ENCODE data around the gene CD19.

GRCh38 chr16:28964072-28964471 is 32.3 kb downstream of the CD19 start:
- no peak for TF ChIP-seq CTCF (conservative IDR thresholded peaks at IDR 0.05 in 1 of 2, IDR thresholded peaks at IDR 0.05 in 1 of 2; ENCODE audit: extremely low read depth in 1 of 2, insufficient read depth in 1 of 2, low read depth in 1 of 2, low read length in 2 of 2)
- no peak for TF ChIP-seq EZH2 (IDR thresholded peaks at IDR 0.05; ENCODE audit: borderline replicate concordance, low read length)
